HL-60 (cell line): ENCODE data around the gene TULP4.

Source experiments
- DNase-seq, 2 experiments: peaks; one replicate each; pipeline ENCODE4 v3.0.0-alpha.2; 2010 to 2020; ENCODE audit warnings: low read depth in 1 of 2, low spot score in 1 of 2
- H3K27ac ChIP-seq: fragments of 250-450 bp; sonication (Bioruptor Pico); replicated peaks from 2 replicates; pipeline ENCODE4 v1.5.1; 2020; ENCODE audit warnings: mild to moderate bottlenecking, moderate library complexity
- H3K27me3 ChIP-seq: fragments of 250-450 bp; sonication (Bioruptor Pico); 2 replicates; pipeline ENCODE4 v1.5.1; 2021; ENCODE audit warnings: mild to moderate bottlenecking, moderate library complexity; ENCODE audit not compliant: insufficient read depth, poor library complexity, severe bottlenecking
- H3K4me3 ChIP-seq: replicated peaks from 2 replicates; pipeline ENCODE4 v1.5.1; 2011; ENCODE audit warnings: mild to moderate bottlenecking, control low read depth, low read length; ENCODE audit not compliant: insufficient read depth
- CTCF ChIP-seq: IDR thresholded peaks from one replicate; pipeline ENCODE4 v1.5.1; 2011; ENCODE audit warnings: low read length, control low read depth, inconsistent platforms; ENCODE audit not compliant: insufficient read depth
- GABPA ChIP-seq: IDR thresholded peaks from 2 replicates; pipeline ENCODE4 v1.6.1; 2012; ENCODE audit warnings: low read depth
- POLR2AphosphoS5 ChIP-seq: IDR thresholded peaks from 2 replicates; pipeline ENCODE4 v1.6.1; 2012; ENCODE audit warnings: low read depth
- SPI1 ChIP-seq: IDR thresholded peaks from 2 replicates; pipeline ENCODE4 v1.6.1; 2012; ENCODE audit warnings: low read depth, mild to moderate bottlenecking, borderline replicate concordance
- TF ChIP-seq, protein P1 (sequence below): IDR thresholded peaks from 2 replicates; pipeline ENCODE4 v1.6.1; 2012; ENCODE audit warnings: low read depth; ENCODE audit not compliant: insufficient replicate concordance

TULP4 gene

GRCh38 chr6:158304254-158304653 lies 8.0 kb upstream of the TULP4 start:
- no peak for DNase-seq
- H3K4me3 ChIP-seq = no peak overlapping the region
- no peak for TF ChIP-seq CTCF
- no peak for TF ChIP-seq GABPA
- TF ChIP-seq, protein P1, sequence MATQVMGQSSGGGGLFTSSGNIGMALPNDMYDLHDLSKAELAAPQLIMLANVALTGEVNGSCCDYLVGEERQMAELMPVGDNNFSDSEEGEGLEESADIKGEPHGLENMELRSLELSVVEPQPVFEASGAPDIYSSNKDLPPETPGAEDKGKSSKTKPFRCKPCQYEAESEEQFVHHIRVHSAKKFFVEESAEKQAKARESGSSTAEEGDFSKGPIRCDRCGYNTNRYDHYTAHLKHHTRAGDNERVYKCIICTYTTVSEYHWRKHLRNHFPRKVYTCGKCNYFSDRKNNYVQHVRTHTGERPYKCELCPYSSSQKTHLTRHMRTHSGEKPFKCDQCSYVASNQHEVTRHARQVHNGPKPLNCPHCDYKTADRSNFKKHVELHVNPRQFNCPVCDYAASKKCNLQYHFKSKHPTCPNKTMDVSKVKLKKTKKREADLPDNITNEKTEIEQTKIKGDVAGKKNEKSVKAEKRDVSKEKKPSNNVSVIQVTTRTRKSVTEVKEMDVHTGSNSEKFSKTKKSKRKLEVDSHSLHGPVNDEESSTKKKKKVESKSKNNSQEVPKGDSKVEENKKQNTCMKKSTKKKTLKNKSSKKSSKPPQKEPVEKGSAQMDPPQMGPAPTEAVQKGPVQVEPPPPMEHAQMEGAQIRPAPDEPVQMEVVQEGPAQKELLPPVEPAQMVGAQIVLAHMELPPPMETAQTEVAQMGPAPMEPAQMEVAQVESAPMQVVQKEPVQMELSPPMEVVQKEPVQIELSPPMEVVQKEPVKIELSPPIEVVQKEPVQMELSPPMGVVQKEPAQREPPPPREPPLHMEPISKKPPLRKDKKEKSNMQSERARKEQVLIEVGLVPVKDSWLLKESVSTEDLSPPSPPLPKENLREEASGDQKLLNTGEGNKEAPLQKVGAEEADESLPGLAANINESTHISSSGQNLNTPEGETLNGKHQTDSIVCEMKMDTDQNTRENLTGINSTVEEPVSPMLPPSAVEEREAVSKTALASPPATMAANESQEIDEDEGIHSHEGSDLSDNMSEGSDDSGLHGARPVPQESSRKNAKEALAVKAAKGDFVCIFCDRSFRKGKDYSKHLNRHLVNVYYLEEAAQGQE = no peak
- no peak for TF ChIP-seq POLR2AphosphoS5
- no peak for TF ChIP-seq SPI1
- H3K27ac ChIP-seq = no peak overlapping the region
- H3K27me3 ChIP-seq = no peaks in the 10 kb centered on the region

GRCh38 chr6:158309814-158310213 lies 2.5 kb upstream of the TULP4 start:
- DNase-seq = no peak
- H3K27me3 ChIP-seq = no peaks in the 10 kb centered on the region
- no peak overlapping the region for H3K27ac ChIP-seq
- H3K4me3 ChIP-seq = no peak overlapping the region
- no peak for TF ChIP-seq SPI1
- no peak for TF ChIP-seq POLR2AphosphoS5
- no peak for TF ChIP-seq GABPA
- no peak for TF ChIP-seq CTCF
- TF ChIP-seq, protein P1 = no peak

DNA sequence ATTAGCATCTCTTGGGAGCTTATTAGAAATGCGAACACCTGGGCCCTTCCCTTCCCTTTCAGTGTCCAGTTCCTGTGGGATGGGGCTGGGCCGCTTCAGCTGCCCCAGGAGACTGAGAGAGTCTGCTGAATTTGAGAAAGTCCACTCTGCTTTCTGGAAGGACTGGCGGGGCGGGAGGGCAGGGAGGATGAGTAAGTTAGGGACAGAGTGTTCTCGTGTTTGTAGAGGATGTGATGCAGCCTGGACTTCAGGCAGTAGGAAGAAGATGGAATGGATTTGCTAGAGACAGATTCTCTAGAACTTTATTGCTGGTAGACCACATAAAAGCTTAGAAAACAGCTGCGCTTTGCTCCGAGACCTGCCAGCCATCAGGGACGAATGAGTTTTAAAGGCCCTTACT lies 1.1 kb upstream of the TULP4 start:
- Histone ChIP-seq H3K27me3 (no peaks in the 10 kb centered on the region), H3K27ac (no peak overlapping the region), H3K4me3 (no peak overlapping the region)
- TF ChIP-seq GABPA (no peak), SPI1 (no peak), POLR2AphosphoS5 (no peak), CTCF (no peak)
- TF ChIP-seq, protein P1 = no peak
- no peak for DNase-seq
